WI38 (cell line): ENCODE data around the gene NOS1AP.

Experiments
- H3K4me3 ChIP-seq: 2 replicates; pipeline ENCODE4 v1.5.1; 2011; ENCODE audit warnings: low read depth, mild to moderate bottlenecking, control low read depth, low read length
- TF ChIP-seq, protein P1 (sequence below): IDR thresholded peaks from 2 replicates; pipeline ENCODE4 v1.5.1; 2012; ENCODE audit warnings: low read depth, mild to moderate bottlenecking, control low read depth, low read length

Gene NOS1AP

DNA sequence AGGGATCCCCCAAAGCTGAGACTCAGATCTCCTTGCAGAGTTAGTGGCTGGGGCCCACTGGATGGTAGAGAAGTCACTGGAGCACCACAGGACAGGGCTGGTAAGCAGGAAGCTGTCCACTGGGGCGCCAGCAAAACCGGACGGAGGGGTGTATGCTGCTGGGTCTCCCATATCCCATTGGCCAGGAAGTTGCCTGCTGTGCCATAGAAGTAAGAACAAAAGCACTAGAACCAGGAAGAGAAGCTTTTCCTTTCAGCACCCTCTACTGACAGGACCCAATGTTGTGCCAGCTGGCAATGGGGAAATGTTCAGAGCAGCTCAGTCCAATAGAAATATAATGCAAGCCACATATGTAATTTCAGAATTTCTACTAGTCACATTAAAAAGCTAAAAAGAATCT is 160.6 kb downstream of the NOS1AP start:
- TF ChIP-seq, protein P1, sequence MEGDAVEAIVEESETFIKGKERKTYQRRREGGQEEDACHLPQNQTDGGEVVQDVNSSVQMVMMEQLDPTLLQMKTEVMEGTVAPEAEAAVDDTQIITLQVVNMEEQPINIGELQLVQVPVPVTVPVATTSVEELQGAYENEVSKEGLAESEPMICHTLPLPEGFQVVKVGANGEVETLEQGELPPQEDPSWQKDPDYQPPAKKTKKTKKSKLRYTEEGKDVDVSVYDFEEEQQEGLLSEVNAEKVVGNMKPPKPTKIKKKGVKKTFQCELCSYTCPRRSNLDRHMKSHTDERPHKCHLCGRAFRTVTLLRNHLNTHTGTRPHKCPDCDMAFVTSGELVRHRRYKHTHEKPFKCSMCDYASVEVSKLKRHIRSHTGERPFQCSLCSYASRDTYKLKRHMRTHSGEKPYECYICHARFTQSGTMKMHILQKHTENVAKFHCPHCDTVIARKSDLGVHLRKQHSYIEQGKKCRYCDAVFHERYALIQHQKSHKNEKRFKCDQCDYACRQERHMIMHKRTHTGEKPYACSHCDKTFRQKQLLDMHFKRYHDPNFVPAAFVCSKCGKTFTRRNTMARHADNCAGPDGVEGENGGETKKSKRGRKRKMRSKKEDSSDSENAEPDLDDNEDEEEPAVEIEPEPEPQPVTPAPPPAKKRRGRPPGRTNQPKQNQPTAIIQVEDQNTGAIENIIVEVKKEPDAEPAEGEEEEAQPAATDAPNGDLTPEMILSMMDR = no peak
- no peak overlapping the region for H3K4me3 ChIP-seq

DNA sequence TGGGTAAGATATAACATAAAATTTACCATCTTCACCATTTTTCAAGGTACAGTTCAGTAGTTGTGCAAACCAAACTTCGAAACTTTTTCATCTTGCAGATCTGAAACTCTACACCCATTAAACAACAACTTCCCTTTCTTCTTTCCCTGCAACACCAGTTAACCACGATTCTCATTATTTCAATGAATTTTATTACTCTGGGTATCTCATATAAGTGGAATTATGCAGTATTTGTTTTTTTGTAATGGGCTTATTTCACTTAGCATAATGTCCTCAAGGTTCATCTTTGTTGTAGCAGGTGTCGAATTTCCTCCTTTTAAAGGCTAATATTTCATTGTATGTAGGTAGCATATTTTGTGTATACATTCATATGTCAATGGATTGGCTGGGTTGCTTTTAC is 161.0 kb downstream of the NOS1AP start:
- TF ChIP-seq, protein P1 = no peak
- H3K4me3 ChIP-seq = no peak overlapping the region

DNA sequence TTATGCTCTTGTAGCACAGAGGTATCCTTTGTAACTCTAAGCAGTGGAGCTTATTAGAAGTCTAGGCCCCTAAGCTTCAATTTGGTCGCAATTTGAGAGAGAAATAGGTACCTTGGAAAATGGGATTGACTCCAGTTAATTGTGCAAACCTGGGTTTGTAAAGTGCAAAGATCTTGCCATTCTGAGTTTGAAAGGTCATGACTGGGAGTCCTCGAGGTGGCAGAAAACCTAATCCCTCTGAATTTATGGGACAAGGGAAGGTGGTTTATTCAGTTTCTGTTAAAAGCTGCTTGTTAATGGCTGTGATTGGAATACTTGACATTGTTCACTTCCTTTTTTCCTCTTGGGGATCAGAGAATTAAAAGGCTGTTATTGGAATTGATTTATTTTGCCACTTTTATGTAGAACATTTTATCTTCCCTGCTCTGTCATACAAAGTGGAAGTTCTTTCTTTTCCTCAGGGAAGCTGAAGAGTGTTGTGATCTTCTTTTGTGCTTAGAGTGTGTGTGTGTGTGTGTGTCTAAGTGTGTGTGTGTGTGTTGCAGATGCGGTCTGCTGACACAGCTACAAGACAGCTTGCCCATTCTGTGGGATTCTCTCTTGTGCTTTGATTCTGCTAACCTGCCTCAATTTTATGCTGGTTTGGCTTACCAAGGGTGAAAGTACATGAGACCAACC is 162.7 kb downstream of the NOS1AP start:
- TF ChIP-seq, protein P1 = no peak
- no peak overlapping the region for H3K4me3 ChIP-seq

DNA sequence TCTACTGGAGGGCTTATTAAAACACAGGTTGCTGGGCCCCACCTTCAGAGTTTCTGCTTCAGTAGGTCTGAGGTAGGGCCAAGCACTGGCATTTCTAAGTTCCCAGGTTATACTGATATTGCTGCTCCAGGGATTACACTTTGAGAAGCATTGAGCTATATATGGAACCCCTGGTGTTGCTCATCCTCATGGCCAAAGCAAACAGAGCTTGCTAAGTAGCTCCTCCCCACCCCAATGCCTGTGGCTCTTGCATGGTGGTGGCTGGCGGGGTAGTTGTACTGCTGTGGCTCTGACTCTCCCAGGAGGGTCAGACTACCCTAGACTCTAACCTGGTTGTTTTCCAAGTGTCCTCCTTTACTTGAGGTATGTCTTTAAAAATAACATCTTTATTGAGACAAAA is 163.6 kb downstream of the NOS1AP start:
- H3K4me3 ChIP-seq = no peak overlapping the region
- TF ChIP-seq, protein P1 = no peak

DNA sequence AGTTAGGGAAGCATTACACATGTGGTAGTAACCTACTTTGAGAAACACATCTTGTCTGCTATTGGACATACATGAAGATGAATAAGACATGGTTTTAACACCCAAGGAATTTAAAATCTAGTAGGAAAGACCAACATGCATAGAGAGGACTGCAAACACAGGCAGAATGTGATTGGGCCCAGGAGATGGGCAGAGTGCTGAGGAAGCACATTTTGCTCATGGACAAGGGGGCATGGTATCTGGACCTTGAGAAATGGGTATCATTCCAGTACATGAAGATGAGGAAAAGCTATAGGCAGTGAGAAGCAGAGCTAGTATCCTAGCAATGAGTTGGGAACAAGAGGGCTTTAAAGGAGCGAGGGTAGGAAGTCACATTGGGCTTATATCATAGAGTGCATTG is 164.4 kb downstream of the NOS1AP start:
- TF ChIP-seq, protein P1 = no peak
- no peak overlapping the region for H3K4me3 ChIP-seq

DNA sequence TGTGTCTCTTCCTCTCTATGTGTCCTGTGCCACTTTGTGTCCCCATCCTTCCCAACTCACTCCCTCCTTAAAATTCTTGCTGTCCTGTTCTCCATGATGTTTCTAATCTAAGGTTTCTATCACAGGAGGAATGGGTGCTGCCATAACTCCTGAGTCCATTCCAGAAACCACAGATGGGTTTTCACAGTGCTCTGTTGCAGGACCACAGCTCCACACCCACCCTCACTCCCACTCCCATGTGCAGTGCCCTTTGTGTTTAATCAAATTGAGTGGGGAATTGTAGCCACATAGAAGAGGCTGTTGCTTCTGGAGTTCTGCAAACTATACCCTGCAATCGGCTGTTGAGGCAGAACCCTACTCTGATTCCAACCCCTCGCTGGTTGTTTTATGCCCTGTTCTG is 165.1 kb downstream of the NOS1AP start:
- no peak overlapping the region for H3K4me3 ChIP-seq
- TF ChIP-seq, protein P1 = no peak

DNA sequence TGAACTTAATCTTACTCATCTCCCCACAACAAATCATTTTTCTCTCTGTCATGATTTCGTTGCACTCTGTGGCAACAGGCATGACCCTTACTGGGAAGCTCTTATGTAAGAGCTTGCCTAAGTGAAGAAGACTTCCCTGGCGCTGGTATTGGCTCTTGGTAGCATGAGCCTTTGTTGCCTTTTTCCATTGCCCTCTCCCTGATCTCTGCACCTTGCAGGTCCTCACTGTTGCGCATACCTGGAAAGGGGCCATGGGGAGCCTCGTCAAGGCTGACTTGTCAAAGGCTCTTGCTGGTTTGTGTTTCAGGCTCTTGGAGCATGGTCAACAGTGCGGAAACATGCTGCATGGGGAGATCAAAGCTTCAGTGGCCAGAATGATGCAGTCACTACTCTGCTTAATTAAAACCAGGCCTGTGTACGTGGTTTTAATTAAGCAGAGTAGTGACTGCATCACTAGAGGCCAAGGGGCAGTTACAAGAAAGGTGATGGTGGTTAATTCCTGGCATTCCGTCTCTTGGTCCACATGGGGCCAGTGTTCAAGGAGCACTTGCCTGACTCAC is 165.8 kb downstream of the NOS1AP start:
- TF ChIP-seq, protein P1 = no peak
- no peak overlapping the region for H3K4me3 ChIP-seq
